GM20000 (cell line): ENCODE data around the gene ACER1.

Source experiments
- DNase-seq: peaks from one replicate; pipeline ENCODE4 v3.0.0; 2012; ENCODE audit warnings: low spot score
- TF ChIP-seq, protein P1 (sequence below): IDR thresholded peaks from 2 replicates; pipeline ENCODE4 v1.5.1; 2012; ENCODE audit warnings: mild to moderate bottlenecking, control low read depth; ENCODE audit errors: extremely low read depth, missing control alignments

ACER1 gene

DNA sequence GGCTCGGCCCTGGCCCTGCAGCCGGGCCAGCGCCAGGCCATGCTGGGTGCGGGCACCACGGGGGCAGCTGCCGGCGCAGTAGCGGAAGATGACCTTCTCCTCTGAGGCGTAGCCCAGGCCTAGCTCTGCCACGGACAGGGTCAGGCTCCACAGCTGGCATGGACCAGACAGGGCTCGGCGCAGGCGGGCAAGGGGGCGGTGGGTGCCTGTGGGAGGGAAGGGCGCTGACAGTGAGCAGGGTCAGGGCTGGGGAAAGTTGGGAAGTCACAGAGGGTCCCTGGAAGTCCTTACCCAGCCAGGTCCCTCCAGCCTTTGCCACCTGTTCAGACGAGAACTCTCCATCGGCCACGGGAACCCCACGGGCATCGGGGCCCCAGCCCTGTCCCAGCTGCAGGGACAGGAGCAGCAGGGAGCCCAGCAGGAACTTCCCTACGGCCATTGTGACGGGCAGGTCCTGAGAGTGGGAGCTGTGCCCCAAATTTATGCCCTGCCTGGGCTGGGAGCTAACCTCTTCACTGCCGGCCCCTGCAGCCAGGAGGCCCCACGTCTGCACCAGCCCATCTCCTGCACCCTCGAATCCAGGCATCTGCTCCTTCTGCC lies 42.1 kb upstream of the ACER1 start, which contains the start of gene PSPN:
Gene PSPN, minus strand, starts transcription at position 523 of the 600 bp plus-strand sequence. Its CDS starts 84 bp downstream, at position 439.
- TF ChIP-seq, protein P1, sequence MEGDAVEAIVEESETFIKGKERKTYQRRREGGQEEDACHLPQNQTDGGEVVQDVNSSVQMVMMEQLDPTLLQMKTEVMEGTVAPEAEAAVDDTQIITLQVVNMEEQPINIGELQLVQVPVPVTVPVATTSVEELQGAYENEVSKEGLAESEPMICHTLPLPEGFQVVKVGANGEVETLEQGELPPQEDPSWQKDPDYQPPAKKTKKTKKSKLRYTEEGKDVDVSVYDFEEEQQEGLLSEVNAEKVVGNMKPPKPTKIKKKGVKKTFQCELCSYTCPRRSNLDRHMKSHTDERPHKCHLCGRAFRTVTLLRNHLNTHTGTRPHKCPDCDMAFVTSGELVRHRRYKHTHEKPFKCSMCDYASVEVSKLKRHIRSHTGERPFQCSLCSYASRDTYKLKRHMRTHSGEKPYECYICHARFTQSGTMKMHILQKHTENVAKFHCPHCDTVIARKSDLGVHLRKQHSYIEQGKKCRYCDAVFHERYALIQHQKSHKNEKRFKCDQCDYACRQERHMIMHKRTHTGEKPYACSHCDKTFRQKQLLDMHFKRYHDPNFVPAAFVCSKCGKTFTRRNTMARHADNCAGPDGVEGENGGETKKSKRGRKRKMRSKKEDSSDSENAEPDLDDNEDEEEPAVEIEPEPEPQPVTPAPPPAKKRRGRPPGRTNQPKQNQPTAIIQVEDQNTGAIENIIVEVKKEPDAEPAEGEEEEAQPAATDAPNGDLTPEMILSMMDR: no peak
- no peak for DNase-seq

DNA sequence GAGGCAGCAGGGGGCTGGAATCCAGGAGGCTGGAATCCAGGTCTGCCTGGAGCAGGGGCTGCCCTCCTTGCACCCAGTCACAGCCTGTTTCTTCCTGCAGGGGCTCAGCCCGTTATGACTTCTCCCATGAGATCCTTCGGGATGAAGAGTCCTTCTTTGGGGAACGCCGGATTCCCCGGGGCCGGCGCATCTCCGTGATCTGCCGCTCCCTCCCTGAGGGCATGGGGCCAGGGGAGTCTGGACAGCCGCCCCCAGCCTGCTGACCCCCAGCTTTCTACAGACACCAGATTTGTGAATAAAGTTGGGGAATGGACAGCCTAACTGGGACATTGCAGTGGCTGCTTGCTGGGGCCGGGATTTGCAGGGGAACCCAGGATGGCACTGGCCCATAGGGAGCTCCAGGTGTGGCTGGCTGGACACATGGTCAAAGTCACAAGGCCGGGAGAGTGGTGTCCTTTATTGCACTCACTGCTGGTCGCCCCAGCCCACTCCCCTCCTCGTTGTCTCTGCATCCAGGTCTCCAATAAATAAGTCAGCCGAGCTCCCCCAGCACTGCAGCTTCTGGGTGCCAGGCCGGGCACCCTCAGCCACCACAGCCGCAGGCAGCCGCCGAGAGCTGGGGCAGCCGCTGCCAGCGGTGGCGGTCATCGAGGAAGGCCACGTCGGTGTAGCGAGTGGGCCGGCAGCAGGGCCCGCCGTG lies 41.4 kb upstream of the ACER1 start:
- no peak for DNase-seq
- TF ChIP-seq, protein P1: no peak

DNA sequence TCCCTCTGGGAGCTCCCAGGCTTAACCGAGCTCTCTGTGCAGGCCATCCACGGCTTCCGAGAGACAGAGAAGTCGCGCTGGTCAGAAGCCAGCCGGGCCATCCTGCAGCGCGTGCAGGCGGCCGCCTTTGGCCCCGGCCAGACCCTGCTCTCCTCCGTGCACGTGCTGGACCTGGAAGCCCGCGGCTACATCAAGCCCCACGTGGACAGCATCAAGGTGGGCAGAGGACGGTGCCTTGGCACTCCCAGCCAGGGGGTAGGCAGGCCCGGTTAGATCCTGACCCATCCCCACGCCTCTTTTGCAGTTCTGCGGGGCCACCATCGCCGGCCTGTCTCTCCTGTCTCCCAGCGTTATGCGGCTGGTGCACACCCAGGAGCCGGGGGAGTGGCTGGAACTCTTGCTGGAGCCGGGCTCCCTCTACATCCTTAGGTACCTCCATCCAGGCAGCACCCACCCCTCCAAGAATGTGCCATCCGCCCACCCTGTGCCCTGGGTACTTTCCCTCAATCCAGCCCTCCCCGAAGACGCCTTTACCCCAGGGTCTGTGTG lies 40.8 kb upstream of the ACER1 start:
- TF ChIP-seq, protein P1: no peak
- DNase-seq: no peak

DNA sequence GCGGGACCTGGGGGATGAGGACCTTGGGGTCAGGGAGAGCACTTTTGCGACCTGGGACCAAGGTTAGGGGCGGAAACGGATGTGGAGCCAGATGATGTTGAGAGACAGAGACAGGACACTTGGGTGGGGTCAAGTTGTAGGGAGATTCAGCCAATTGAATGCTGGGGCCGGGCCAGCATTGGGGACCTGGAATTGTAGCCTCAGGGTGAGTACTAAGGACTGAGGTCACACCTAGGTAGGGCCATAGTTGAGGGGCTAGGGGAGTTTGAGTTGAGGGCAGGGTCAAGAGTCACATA lies 40.3 kb upstream of the ACER1 start:
- DNase-seq: no peak
- TF ChIP-seq, protein P1: no peak

DNA sequence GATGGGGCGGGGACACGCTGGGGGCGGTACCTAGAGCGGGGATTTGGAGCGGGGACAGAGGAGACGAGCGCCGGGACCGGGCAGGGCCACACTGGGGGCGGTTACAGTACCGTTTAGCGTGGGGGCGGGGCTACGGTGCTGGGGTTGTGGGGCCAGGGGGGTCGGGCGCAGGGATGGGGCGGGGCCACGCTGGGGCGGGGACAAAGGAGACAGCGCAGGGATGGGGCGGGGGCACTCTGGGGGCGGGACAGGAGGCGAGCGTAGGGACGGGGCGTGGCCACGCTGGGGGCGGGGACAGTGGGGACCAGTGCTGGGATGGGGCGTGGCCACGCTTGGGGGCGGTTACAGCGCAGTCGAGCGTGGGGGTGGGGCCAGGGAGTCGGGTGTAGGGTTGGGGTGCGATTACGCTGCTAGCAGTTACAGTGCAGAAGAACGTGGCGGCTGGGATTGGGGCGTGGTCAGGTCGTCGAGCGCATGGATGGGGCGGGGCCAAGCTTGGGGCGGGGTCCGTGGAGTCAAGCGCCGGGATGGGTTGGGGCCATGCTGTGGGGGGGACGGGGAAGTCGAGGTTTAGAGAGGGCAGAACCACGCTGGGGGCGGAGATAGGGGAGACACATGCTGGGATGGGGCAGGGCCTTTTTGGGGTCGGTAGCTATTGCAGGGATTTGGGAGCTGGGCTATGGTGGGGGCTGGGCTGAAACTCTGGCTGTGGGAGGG lies 39.8 kb upstream of the ACER1 start:
- DNase-seq: peak; percentile 98
- TF ChIP-seq, protein P1: no peak

DNA sequence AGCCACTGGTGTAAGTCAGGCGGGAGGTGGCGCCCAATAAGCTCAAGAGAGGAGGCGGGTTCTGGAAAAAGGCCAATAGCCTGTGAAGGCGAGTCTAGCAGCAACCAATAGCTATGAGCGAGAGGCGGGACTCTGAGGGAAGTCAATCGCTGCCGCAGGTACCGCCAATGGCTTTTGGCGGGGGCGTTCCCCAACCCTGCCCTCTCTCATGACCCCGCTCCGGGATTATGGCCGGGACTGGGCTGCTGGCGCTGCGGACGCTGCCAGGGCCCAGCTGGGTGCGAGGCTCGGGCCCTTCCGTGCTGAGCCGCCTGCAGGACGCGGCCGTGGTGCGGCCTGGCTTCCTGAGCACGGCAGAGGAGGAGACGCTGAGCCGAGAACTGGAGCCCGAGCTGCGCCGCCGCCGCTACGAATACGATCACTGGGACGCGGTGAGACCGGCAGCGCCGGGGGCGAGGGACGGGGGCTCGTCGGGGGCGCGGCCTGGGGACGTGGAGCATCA lies 39.2 kb upstream of the ACER1 start, which contains the start of gene ALKBH7:
Gene ALKBH7, plus strand, starts transcription at position 201 of the 502 bp plus-strand sequence. Its CDS starts 27 bp downstream, at position 228.
- TF ChIP-seq, protein P1: no peak

More for the DNA sequence above, 39.2 kb upstream of the ACER1 start, which contains the start of gene ALKBH7:
- peak; percentile 95 for DNase-seq
